ENCODE data around the gene NFXL1.

The NFXL1 gene

GRCh38 chr4:47809654-47810203, 104.7 kb downstream of the NFXL1 start:
- H3K4me3 ChIP-seq (ENCODE audit: low read depth, low read length) = no peak overlapping the region
- TF ChIP-seq, protein P1, sequence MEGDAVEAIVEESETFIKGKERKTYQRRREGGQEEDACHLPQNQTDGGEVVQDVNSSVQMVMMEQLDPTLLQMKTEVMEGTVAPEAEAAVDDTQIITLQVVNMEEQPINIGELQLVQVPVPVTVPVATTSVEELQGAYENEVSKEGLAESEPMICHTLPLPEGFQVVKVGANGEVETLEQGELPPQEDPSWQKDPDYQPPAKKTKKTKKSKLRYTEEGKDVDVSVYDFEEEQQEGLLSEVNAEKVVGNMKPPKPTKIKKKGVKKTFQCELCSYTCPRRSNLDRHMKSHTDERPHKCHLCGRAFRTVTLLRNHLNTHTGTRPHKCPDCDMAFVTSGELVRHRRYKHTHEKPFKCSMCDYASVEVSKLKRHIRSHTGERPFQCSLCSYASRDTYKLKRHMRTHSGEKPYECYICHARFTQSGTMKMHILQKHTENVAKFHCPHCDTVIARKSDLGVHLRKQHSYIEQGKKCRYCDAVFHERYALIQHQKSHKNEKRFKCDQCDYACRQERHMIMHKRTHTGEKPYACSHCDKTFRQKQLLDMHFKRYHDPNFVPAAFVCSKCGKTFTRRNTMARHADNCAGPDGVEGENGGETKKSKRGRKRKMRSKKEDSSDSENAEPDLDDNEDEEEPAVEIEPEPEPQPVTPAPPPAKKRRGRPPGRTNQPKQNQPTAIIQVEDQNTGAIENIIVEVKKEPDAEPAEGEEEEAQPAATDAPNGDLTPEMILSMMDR (IDR thresholded peaks at IDR 0.05; ENCODE audit: insufficient read depth, low read depth, low read length, missing control alignments) = no peak
- no peak for DNase-seq (ENCODE audit: low read depth)

DNA sequence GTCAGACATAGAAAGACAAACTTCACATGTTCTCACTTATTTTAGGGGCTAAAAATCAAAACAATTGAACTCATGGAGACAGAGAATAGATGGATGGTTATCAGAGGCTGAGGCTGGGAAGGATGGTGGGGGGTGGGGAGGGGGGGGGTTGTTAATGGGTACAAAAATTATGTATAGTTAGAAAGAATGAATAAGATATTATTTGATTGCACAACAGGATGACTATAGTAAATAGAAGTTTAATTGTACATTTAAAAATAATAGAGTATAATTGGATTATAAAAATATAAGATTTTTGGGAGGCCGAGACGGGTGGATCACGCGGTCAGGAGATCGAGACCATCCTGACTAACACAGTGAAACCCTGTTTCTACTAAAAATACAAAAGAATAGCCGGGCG, 109.8 kb downstream of the NFXL1 start:
- TF ChIP-seq, protein P1 (IDR thresholded peaks at IDR 0.05; ENCODE audit: insufficient read depth, low read depth, low read length, missing control alignments) = no peak
- no peak for DNase-seq (ENCODE audit: low read depth)
- no peak overlapping the region for H3K4me3 ChIP-seq (ENCODE audit: low read depth, low read length)

GRCh38 chr4:47801481-47802002, 112.8 kb downstream of the NFXL1 start:
- TF ChIP-seq, protein P1 (IDR thresholded peaks at IDR 0.05; ENCODE audit: insufficient read depth, low read depth, low read length, missing control alignments) = no peak

GRCh38 chr4:47798165-47798564, 116.2 kb downstream of the NFXL1 start:
- no peak overlapping the region for H3K4me3 ChIP-seq (ENCODE audit: low read depth, low read length)
- TF ChIP-seq, protein P1 (IDR thresholded peaks at IDR 0.05; ENCODE audit: insufficient read depth, low read depth, low read length, missing control alignments) = no peak
- DNase-seq (ENCODE audit: low read depth) = no peak

More at GRCh38 chr4:47801481-47802002, 112.8 kb downstream of the NFXL1 start:
- DNase-seq (ENCODE audit: low read depth) = no peak
- H3K4me3 ChIP-seq (ENCODE audit: low read depth, low read length) = no peak overlapping the region

Data from GM12865 (cell line).